HL-60/S4 (cell line): ENCODE measurements around the gene DMAP1.

ENCODE experiments used
- in situ Hi-C: fragments of 300-500 bp; cut with MboI; formaldehyde crosslinking; loops from 2 replicates; pipeline ENCODE4 v1.14.3; 2022; ENCODE audit warnings: low sequenced_read_pairs

The DMAP1 gene

GRCh38 chr1:44225761-44226160 lies 12.5 kb downstream of the DMAP1 start:
- in situ Hi-C loops, result loop anchor here (10.0 kb wide), 1 partner anchor 369 kb away; no protein-coding TSS in a partner anchor

GRCh38 chr1:44227211-44227610 lies 13.9 kb downstream of the DMAP1 start:
- in situ Hi-C loops, result loop anchor here (10.0 kb wide), 1 partner anchor 368 kb away; no protein-coding TSS in a partner anchor

- in situ Hi-C loops, result loop anchor here (10.0 kb wide), 1 partner anchor 367 kb away; no protein-coding TSS in a partner anchor
These were observed 14.9 kb downstream of the DMAP1 start for GRCh38 chr1:44228218-44228617.

GRCh38 chr1:44229435-44230167 lies 16.3 kb downstream of the DMAP1 start:
- in situ Hi-C loops, result loop anchor here (10.0 kb wide), 1 partner anchor 365 kb away; no protein-coding TSS in a partner anchor

- in situ Hi-C loops, result no loop called here
These were observed 17.5 kb downstream of the DMAP1 start for GRCh38 chr1:44230796-44231195.

- in situ Hi-C loops, result no loop called here
These were observed 20.3 kb downstream of the DMAP1 start for GRCh38 chr1:44233593-44233992.

- in situ Hi-C loops, result no loop called here
These were observed 22.5 kb downstream of the DMAP1 start for GRCh38 chr1:44235808-44236207.

GRCh38 chr1:44236490-44237272 lies 23.4 kb downstream of the DMAP1 start:
- in situ Hi-C loops, result no loop called here

GRCh38 chr1:44237721-44238457 lies 24.6 kb downstream of the DMAP1 start:
- in situ Hi-C loops, result no loop called here

- in situ Hi-C loops, result no loop called here
These were observed 25.4 kb downstream of the DMAP1 start for GRCh38 chr1:44238660-44239059.

- in situ Hi-C loops, result no loop called here
These were observed 26.2 kb downstream of the DMAP1 start for GRCh38 chr1:44239331-44239960.

- in situ Hi-C loops, result no loop called here
These were observed 26.7 kb downstream of the DMAP1 start for GRCh38 chr1:44239961-44240371.

GRCh38 chr1:44240802-44241671 lies 27.8 kb downstream of the DMAP1 start:
- in situ Hi-C loops, result no loop called here

- in situ Hi-C loops, result no loop called here
These were observed 29.5 kb downstream of the DMAP1 start for GRCh38 chr1:44242746-44243145.

GRCh38 chr1:44243782-44244495 lies 30.7 kb downstream of the DMAP1 start:
- in situ Hi-C loops, result no loop called here

GRCh38 chr1:44244986-44245385 lies 31.7 kb downstream of the DMAP1 start:
- in situ Hi-C loops, result no loop called here

GRCh38 chr1:44246806-44247205 lies 33.5 kb downstream of the DMAP1 start:
- in situ Hi-C loops, result no loop called here

GRCh38 chr1:44249543-44249942 lies 36.3 kb downstream of the DMAP1 start:
- in situ Hi-C loops, result no loop called here

- in situ Hi-C loops, result no loop called here
These were observed 37.0 kb downstream of the DMAP1 start for GRCh38 chr1:44250068-44250781.
